Measurements from ENCODE around the gene C20orf144.
"Not testable (repeated sequence)": the region's sequence is repeated elsewhere in the genome, so short reads cannot be mapped to it uniquely, and the experiment has no call there.

Gene C20orf144

GRCh38 chr20:33662172-33662571 is at the start of gene C20orf144:
TSS of gene C20orf144 (plus strand) at chr20:33662327. CDS start at chr20:33662346, 19 bp downstream.
- no peak for DNase-seq (ENCODE audit: low spot score)

GRCh38 chr20:33621717-33622400 is 40.3 kb upstream of the C20orf144 start:
- no peak for DNase-seq (ENCODE audit: low spot score)

GRCh38 chr20:33622705-33623365 is 39.3 kb upstream of the C20orf144 start:
- no peak for DNase-seq (ENCODE audit: low spot score)

- DNase-seq (ENCODE audit: low spot score), result no peak
Observed at GRCh38 chr20:33624399-33624798, 37.7 kb upstream of the C20orf144 start.

GRCh38 chr20:33626190-33626589 is 35.9 kb upstream of the C20orf144 start:
- no peak for DNase-seq (ENCODE audit: low spot score)

- DNase-seq (ENCODE audit: low spot score), result no peak
Observed at GRCh38 chr20:33627577-33628216, 34.4 kb upstream of the C20orf144 start.

- no peak for DNase-seq (ENCODE audit: low spot score)
Observed at GRCh38 chr20:33629533-33629932, 32.6 kb upstream of the C20orf144 start.

GRCh38 chr20:33629979-33630378 is 32.1 kb upstream of the C20orf144 start:
- no peak for DNase-seq (ENCODE audit: low spot score)

- DNase-seq (ENCODE audit: low spot score), result no peak
Observed at GRCh38 chr20:33630507-33630906, 31.6 kb upstream of the C20orf144 start.

- not testable (repeated sequence) for DNase-seq (ENCODE audit: low spot score)
Observed at GRCh38 chr20:33631910-33632309, 30.2 kb upstream of the C20orf144 start.

- DNase-seq (ENCODE audit: low spot score), result no peak
Observed at GRCh38 chr20:33635341-33635740, 26.8 kb upstream of the C20orf144 start.

GRCh38 chr20:33636776-33637175 is 25.4 kb upstream of the C20orf144 start:
- DNase-seq (ENCODE audit: low spot score), result no peak

GRCh38 chr20:33640287-33640686 is 21.8 kb upstream of the C20orf144 start:
- no peak for DNase-seq (ENCODE audit: low spot score)

- DNase-seq (ENCODE audit: low spot score), result no peak
Observed at GRCh38 chr20:33644313-33645071, 17.6 kb upstream of the C20orf144 start.

GRCh38 chr20:33645072-33645358 is 17.1 kb upstream of the C20orf144 start:
- no peak for DNase-seq (ENCODE audit: low spot score)

- no peak for DNase-seq (ENCODE audit: low spot score)
Observed at GRCh38 chr20:33645396-33645795, 16.7 kb upstream of the C20orf144 start.

GRCh38 chr20:33646191-33646590 is 15.9 kb upstream of the C20orf144 start:
- DNase-seq (ENCODE audit: low spot score), result no peak

- not testable (repeated sequence) for DNase-seq (ENCODE audit: low spot score)
Observed at GRCh38 chr20:33646959-33647602, 15.0 kb upstream of the C20orf144 start.

GRCh38 chr20:33647603-33648395 is 14.3 kb upstream of the C20orf144 start:
- DNase-seq (ENCODE audit: low spot score), result peak; percentile 72

GRCh38 chr20:33648396-33649004 is 13.6 kb upstream of the C20orf144 start:
- DNase-seq (ENCODE audit: low spot score), result no peak

- DNase-seq (ENCODE audit: low spot score), result peak; percentile 54
Observed at GRCh38 chr20:33649201-33649681, 12.9 kb upstream of the C20orf144 start.

Measured in GM03348 (cell line).